Measurements from ENCODE around the gene ITPR1.

GRCh38 chr3:4735243-4735642 lies 242.1 kb downstream of the ITPR1 start:
- no peak for TF ChIP-seq CTCF (IDR thresholded peaks at IDR 0.05; ENCODE audit: insufficient read depth, low read depth, low read length)
- TF ChIP-seq EZH2 (IDR thresholded peaks at IDR 0.05; ENCODE audit: insufficient read depth, low read length): no peak
